ENCODE results near the gene ABCA1.
"Not testable (repeated sequence)": the region's sequence is repeated elsewhere in the genome, so short reads cannot be mapped to it uniquely, and the experiment has no call there.

Gene ABCA1

GRCh38 chr9:104931256-104931655 is 3.3 kb upstream of the ABCA1 start:
- TF ChIP-seq, protein P1, sequence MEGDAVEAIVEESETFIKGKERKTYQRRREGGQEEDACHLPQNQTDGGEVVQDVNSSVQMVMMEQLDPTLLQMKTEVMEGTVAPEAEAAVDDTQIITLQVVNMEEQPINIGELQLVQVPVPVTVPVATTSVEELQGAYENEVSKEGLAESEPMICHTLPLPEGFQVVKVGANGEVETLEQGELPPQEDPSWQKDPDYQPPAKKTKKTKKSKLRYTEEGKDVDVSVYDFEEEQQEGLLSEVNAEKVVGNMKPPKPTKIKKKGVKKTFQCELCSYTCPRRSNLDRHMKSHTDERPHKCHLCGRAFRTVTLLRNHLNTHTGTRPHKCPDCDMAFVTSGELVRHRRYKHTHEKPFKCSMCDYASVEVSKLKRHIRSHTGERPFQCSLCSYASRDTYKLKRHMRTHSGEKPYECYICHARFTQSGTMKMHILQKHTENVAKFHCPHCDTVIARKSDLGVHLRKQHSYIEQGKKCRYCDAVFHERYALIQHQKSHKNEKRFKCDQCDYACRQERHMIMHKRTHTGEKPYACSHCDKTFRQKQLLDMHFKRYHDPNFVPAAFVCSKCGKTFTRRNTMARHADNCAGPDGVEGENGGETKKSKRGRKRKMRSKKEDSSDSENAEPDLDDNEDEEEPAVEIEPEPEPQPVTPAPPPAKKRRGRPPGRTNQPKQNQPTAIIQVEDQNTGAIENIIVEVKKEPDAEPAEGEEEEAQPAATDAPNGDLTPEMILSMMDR (IDR thresholded peaks at IDR 0.05; ENCODE audit: borderline replicate concordance, control extremely low read depth, extremely low read depth, insufficient read depth, missing control alignments): no peak
- in situ Hi-C loops (cut with MboI; ENCODE audit: low sequenced_read_pairs, unreplicated experiment): no loop called here
- no peak for DNase-seq (ENCODE audit: low spot score)

- peak; percentile 45 for DNase-seq (ENCODE audit: low spot score)
- TF ChIP-seq, protein P1 (IDR thresholded peaks at IDR 0.05; ENCODE audit: borderline replicate concordance, control extremely low read depth, extremely low read depth, insufficient read depth, missing control alignments): no peak
- in situ Hi-C loops (cut with MboI; ENCODE audit: low sequenced_read_pairs, unreplicated experiment): no loop called here
Measured at GRCh38 chr9:104927216-104927911, 591 bp downstream of the ABCA1 start.

GRCh38 chr9:104923740-104924139 is 4.2 kb downstream of the ABCA1 start:
- TF ChIP-seq, protein P1 (IDR thresholded peaks at IDR 0.05; ENCODE audit: borderline replicate concordance, control extremely low read depth, extremely low read depth, insufficient read depth, missing control alignments): no peak
- in situ Hi-C loops (cut with MboI; ENCODE audit: low sequenced_read_pairs, unreplicated experiment): no loop called here
- no peak for DNase-seq (ENCODE audit: low spot score)

DNA sequence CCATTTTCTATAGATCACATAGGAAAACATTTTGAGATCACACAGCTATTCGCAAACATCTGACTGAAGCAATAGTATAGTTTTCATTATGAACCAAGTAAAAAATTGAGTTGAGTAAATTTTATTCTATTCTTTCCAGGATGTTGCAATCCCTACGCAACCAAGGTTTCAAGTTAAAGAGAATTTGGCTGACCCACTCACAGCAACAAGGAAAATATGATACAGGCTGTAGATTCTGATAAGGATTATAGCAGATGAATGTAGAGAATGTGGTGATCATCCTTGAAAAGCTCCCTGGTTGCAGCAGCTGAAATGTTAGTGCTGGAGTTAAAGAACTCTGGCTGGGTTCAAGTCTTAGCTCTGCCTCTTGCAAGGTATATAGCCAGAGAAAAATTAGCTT is 4.7 kb downstream of the ABCA1 start:
- TF ChIP-seq, protein P1 (IDR thresholded peaks at IDR 0.05; ENCODE audit: borderline replicate concordance, control extremely low read depth, extremely low read depth, insufficient read depth, missing control alignments): no peak
- in situ Hi-C loops (cut with MboI; ENCODE audit: low sequenced_read_pairs, unreplicated experiment): no loop called here
- DNase-seq (ENCODE audit: low spot score): no peak

DNA sequence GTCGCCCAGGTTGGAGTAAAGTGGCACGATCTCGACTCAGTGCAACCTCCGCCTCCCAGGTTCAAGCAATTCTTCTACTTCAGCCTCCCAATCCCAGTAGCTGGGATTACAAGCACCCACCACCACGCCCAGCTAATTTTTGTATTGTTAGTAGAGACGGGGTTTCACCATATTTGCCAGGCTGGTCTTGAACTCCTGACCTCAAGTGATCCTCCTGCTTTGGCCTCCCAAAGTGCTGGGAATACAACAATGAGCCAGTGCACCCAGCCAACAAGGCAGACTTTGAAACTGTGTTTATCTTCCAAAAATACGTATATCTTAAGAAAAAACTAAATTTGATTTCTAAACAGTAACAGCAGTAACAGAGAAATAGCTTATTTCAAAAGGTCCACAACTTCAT is 5.2 kb downstream of the ABCA1 start:
- DNase-seq (ENCODE audit: low spot score); in situ Hi-C loops (cut with MboI; ENCODE audit: low sequenced_read_pairs, unreplicated experiment): not testable (repeated sequence)

DNA sequence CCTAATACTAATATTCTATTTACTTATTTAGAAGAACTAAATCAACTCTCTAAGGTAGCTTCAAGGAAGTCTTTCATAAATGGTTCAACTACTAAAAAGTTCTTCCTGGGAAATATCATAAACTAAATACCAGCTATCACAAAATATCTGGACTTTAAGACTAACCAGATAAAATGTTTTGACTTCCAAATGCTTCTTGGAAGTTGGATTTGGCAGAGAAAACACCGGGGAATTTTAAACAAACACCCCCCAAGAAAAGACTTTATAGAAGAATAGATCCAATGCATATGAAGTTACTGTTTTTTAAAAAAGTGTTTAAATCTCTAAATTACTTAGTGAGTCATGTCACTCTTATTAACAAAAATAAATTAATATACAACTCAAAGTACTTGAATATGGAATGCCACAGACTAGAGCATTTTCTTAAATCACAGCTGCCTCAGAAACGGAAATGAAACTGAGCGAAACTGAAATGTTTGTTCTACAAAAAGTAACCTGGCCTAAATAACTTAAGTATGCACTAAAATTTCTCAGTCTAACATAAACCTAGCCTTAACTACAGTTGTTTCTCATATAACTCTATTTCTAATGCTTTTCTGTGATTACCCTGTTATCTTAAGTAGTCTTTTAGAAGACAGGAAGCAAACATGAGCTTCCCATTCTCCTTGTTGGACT is 6.8 kb downstream of the ABCA1 start:
- no peak for DNase-seq (ENCODE audit: low spot score)
- TF ChIP-seq, protein P1 (IDR thresholded peaks at IDR 0.05; ENCODE audit: borderline replicate concordance, control extremely low read depth, extremely low read depth, insufficient read depth, missing control alignments): no peak
- in situ Hi-C loops (cut with MboI; ENCODE audit: low sequenced_read_pairs, unreplicated experiment): no loop called here

DNA sequence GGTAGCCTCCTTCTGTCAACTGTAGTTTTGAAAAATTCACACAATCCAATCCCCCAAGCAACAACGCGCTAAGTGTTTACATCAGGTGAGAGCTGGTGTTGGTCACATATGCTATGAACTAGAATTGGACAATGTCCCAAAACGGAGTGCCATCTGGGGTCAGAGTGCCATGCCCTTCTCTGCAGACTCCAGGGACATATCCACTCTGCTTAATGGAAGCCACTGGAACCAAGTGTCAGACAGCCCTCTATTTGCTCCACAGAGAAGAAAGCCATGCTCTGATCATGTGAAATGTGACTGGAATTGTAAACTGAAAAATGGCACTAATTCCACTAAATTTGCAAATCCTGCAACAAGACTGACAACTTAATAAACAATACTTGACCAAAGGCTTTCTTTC is 12.2 kb downstream of the ABCA1 start:
- in situ Hi-C loops (cut with MboI; ENCODE audit: low sequenced_read_pairs, unreplicated experiment): no loop called here
- TF ChIP-seq, protein P1 (IDR thresholded peaks at IDR 0.05; ENCODE audit: borderline replicate concordance, control extremely low read depth, extremely low read depth, insufficient read depth, missing control alignments): no peak

More for the DNA sequence above, 12.2 kb downstream of the ABCA1 start:
- DNase-seq (ENCODE audit: low spot score): no peak
